Stimulated activated effector memory CD8-positive, alpha-beta T cell treated with anti-CD3 and anti-CD28 coated beads, Interleukin-12 subunit alpha, Interleukin-12 subunit beta, amount 100 ng/mL, for 72 hours (primary cell): ENCODE results near the gene FPGS.
"Not testable (repeated sequence)": the region's sequence is repeated elsewhere in the genome, so short reads cannot be mapped to it uniquely, and the experiment has no call there.

Experiments used
- ATAC-seq: fragments of 150-1000 bp; cut with Tn5 transposase; 2 replicates; pipeline ENCODE4 v1.10.0; 2021
- DNase-seq, 2 donors: peaks; one replicate each; pipeline ENCODE4 v3.0.0; 2021 to 2022; ENCODE audit warnings: low spot score in 2 of 2
- H3K27ac Mint-ChIP-seq: one replicate; pipeline ENCODE4 v1.8.0; 2022; ENCODE audit warnings: mild to moderate bottlenecking, mixed read lengths
- H3K36me3 Mint-ChIP-seq: one replicate; pipeline ENCODE4 v1.8.0; 2022; ENCODE audit warnings: mild to moderate bottlenecking, mixed read lengths
- H3K4me1 Mint-ChIP-seq: one replicate; pipeline ENCODE4 v1.8.0; 2022; ENCODE audit warnings: mixed read lengths
- H3K4me3 Mint-ChIP-seq: one replicate; pipeline ENCODE4 v1.8.0; 2022; ENCODE audit warnings: mild to moderate bottlenecking, mixed read lengths
- H3K9me3 Mint-ChIP-seq: one replicate; pipeline ENCODE4 v1.8.0; 2022; ENCODE audit warnings: mixed read lengths

The FPGS gene

GRCh38 chr9:127802576-127803443 lies at the start of gene FPGS:
TSS of gene FPGS (plus strand) at chr9:127802882. CDS start at chr9:127802925, 43 bp downstream.
- peak within 1 kb of the TSS; percentile 95 for H3K4me3 Mint-ChIP-seq
- peak; percentile 75 to 92 for DNase-seq
- H3K36me3 Mint-ChIP-seq: peaks cover 55% of the 10 kb centered on the region
- H3K4me1 Mint-ChIP-seq: peaks cover 35% of the 10 kb centered on the region
- H3K27ac Mint-ChIP-seq: peak within 1 kb of the TSS; percentile 97
- peak; percentile 90 for ATAC-seq
- H3K9me3 Mint-ChIP-seq: no peaks in the 10 kb centered on the region

- peaks cover 25% of the 10 kb centered on the region for H3K4me1 Mint-ChIP-seq
- no peak for DNase-seq
- ATAC-seq: no peak
- H3K9me3 Mint-ChIP-seq: no peaks in the 10 kb centered on the region
- H3K36me3 Mint-ChIP-seq: peaks cover 78% of the 10 kb centered on the region
- no peak overlapping the region for H3K4me3 Mint-ChIP-seq
- peak overlapping the region; percentile 88 for H3K27ac Mint-ChIP-seq
Measured at GRCh38 chr9:127753148-127753547, 49.5 kb upstream of the FPGS start.

- Mint-ChIP-seq H3K36me3 (peaks cover 78% of the 10 kb centered on the region), H3K4me1 (peaks cover 25% of the 10 kb centered on the region), H3K27ac (no peak overlapping the region), H3K4me3 (no peak overlapping the region), H3K9me3 (no peaks in the 10 kb centered on the region)
- ATAC-seq (no peak), DNase-seq (no peak)
Measured at GRCh38 chr9:127753622-127754021, 49.1 kb upstream of the FPGS start.

GRCh38 chr9:127754099-127755060 lies 48.3 kb upstream of the FPGS start:
- peaks cover 23% of the 10 kb centered on the region for H3K4me1 Mint-ChIP-seq
- H3K27ac Mint-ChIP-seq: no peak overlapping the region
- H3K9me3 Mint-ChIP-seq: no peaks in the 10 kb centered on the region
- DNase-seq: no peak
- ATAC-seq: no peak
- no peak overlapping the region for H3K4me3 Mint-ChIP-seq
- peaks cover 78% of the 10 kb centered on the region for H3K36me3 Mint-ChIP-seq

GRCh38 chr9:127755061-127756060 lies 47.3 kb upstream of the FPGS start:
- ATAC-seq (no peak), DNase-seq (no peak)
- Mint-ChIP-seq H3K27ac (no peak overlapping the region), H3K4me3 (no peak overlapping the region), H3K36me3 (peaks cover 79% of the 10 kb centered on the region), H3K4me1 (peaks cover 21% of the 10 kb centered on the region), H3K9me3 (no peaks in the 10 kb centered on the region)

- DNase-seq (no peak), ATAC-seq (no peak)
Measured at GRCh38 chr9:127756233-127756632, 46.4 kb upstream of the FPGS start.

GRCh38 chr9:127756776-127757175 lies 45.9 kb upstream of the FPGS start:
- H3K4me3 Mint-ChIP-seq, H3K27ac Mint-ChIP-seq, H3K9me3 Mint-ChIP-seq, DNase-seq, ATAC-seq: not testable (repeated sequence)
- Mint-ChIP-seq H3K4me1 (peaks cover 15% of the 10 kb centered on the region), H3K36me3 (peaks cover 82% of the 10 kb centered on the region)

More at GRCh38 chr9:127756233-127756632, 46.4 kb upstream of the FPGS start:
- no peak overlapping the region for H3K4me3 Mint-ChIP-seq
- H3K27ac Mint-ChIP-seq: no peak overlapping the region
- H3K9me3 Mint-ChIP-seq: no peaks in the 10 kb centered on the region
- peaks cover 20% of the 10 kb centered on the region for H3K4me1 Mint-ChIP-seq
- H3K36me3 Mint-ChIP-seq: peaks cover 79% of the 10 kb centered on the region

GRCh38 chr9:127758843-127759242 lies 43.8 kb upstream of the FPGS start:
- Mint-ChIP-seq H3K4me1 (peaks cover 25% of the 10 kb centered on the region), H3K27ac (peak overlapping the region; percentile 85), H3K36me3 (peaks cover 85% of the 10 kb centered on the region), H3K9me3 (no peaks in the 10 kb centered on the region), H3K4me3 (no peak overlapping the region)
- ATAC-seq (no peak), DNase-seq (no peak)

GRCh38 chr9:127761061-127761460 lies 41.6 kb upstream of the FPGS start:
- no peak for ATAC-seq
- Mint-ChIP-seq H3K27ac (peak overlapping the region; percentile 85), H3K36me3 (peaks cover 98% of the 10 kb centered on the region), H3K4me1 (peaks cover 47% of the 10 kb centered on the region), H3K9me3 (no peaks in the 10 kb centered on the region), H3K4me3 (no peak overlapping the region)
- DNase-seq: no peak

- Mint-ChIP-seq H3K4me3 (no peak overlapping the region), H3K27ac (peak overlapping the region; percentile 85), H3K9me3 (no peaks in the 10 kb centered on the region), H3K4me1 (peaks cover 52% of the 10 kb centered on the region), H3K36me3 (peaks cover 98% of the 10 kb centered on the region)
- no peak for ATAC-seq
- DNase-seq: no peak
Measured at GRCh38 chr9:127761491-127761956, 41.2 kb upstream of the FPGS start.

- Mint-ChIP-seq H3K9me3 (no peaks in the 10 kb centered on the region), H3K27ac (peak overlapping the region; percentile 85), H3K4me3 (no peak overlapping the region), H3K4me1 (peaks cover 59% of the 10 kb centered on the region), H3K36me3 (peaks cover 98% of the 10 kb centered on the region)
- no peak for ATAC-seq
- no peak for DNase-seq
Measured at GRCh38 chr9:127762111-127762676, 40.5 kb upstream of the FPGS start.

- Mint-ChIP-seq H3K9me3 (no peaks in the 10 kb centered on the region), H3K4me1 (peaks cover 69% of the 10 kb centered on the region), H3K4me3 (no peak overlapping the region), H3K27ac (peak overlapping the region; percentile 85), H3K36me3 (peaks cover 94% of the 10 kb centered on the region)
- DNase-seq: no peak
- peak; percentile 74 for ATAC-seq
Measured at GRCh38 chr9:127763918-127764384, 38.7 kb upstream of the FPGS start.

- Mint-ChIP-seq H3K9me3 (no peaks in the 10 kb centered on the region), H3K36me3 (peaks cover 91% of the 10 kb centered on the region), H3K27ac (peak overlapping the region; percentile 97), H3K4me3 (no peak overlapping the region), H3K4me1 (peaks cover 81% of the 10 kb centered on the region)
- no peak for DNase-seq
- no peak for ATAC-seq
Measured at GRCh38 chr9:127765418-127765817, 37.3 kb upstream of the FPGS start.

GRCh38 chr9:127767410-127767809 lies 35.3 kb upstream of the FPGS start:
- ATAC-seq: no peak
- peaks cover 91% of the 10 kb centered on the region for H3K36me3 Mint-ChIP-seq
- H3K4me3 Mint-ChIP-seq: peak overlapping the region; percentile 73
- no peaks in the 10 kb centered on the region for H3K9me3 Mint-ChIP-seq
- H3K4me1 Mint-ChIP-seq: peaks cover 86% of the 10 kb centered on the region
- H3K27ac Mint-ChIP-seq: peak overlapping the region; percentile 97
- DNase-seq: no peak
